Natural killer cell (primary cell): Measurements from ENCODE around the gene KSR1. TPM values are rescaled to one million over a fixed set of nuclear protein-coding genes. Genes with fewer than 3 reads are reported as not detected.
A peak's percentile ranks its signal among the peaks of the same experiment; 100 is the strongest.

Source experiments
- ATAC-seq, 3 donors: fragments of 150-1000 bp in 2 of 3; fragments of 200-7000 bp in 1 of 3; cut with Tn5 transposase; 1 replicate in 1 of 3; 2 replicates in 2 of 3; pipeline ENCODE4 v1.10.0; 2021; ENCODE audit warnings: mild to moderate bottlenecking in 2 of 3, moderate library complexity in 2 of 3
- DNase-seq, 2 donors: peaks; one replicate each; pipeline versions ENCODE4 v3.0.0 to v3.0.0-alpha.2; 2013 to 2021; ENCODE audit warnings: mixed read lengths in 1 of 2
- H3K27ac ChIP-seq: one replicate; pipeline ENCODE4 v1.5.1; 2013; ENCODE audit warnings: mild to moderate bottlenecking, low read length
- H3K27me3 ChIP-seq: one replicate; pipeline ENCODE4 v1.6.1; 2013; ENCODE audit warnings: low read length; ENCODE audit not compliant: control insufficient read depth, insufficient read depth
- H3K36me3 ChIP-seq: one replicate; pipeline ENCODE4 v1.6.1; 2013; ENCODE audit warnings: low read length; ENCODE audit not compliant: control insufficient read depth, insufficient read depth
- H3K4me1 ChIP-seq: one replicate; pipeline ENCODE4 v1.6.1; 2013; ENCODE audit warnings: low read length; ENCODE audit not compliant: control insufficient read depth, insufficient read depth
- H3K4me3 ChIP-seq: one replicate; pipeline ENCODE4 v1.5.1; 2013; ENCODE audit warnings: low read length
- H3K9me3 ChIP-seq: one replicate; pipeline ENCODE4 v1.6.1; 2013; ENCODE audit warnings: low read length; ENCODE audit not compliant: control insufficient read depth, insufficient read depth
- H3K27ac Mint-ChIP-seq, 2 donors: one replicate each; pipeline ENCODE4 v1.8.0; 2022; ENCODE audit warnings: mild to moderate bottlenecking in 2 of 2, mixed read lengths in 2 of 2, moderate library complexity in 1 of 2
- H3K27me3 Mint-ChIP-seq, 2 donors: one replicate each; pipeline ENCODE4 v1.8.0; 2022; ENCODE audit warnings: low read depth in 2 of 2, mixed read lengths in 2 of 2
- H3K36me3 Mint-ChIP-seq: one replicate; pipeline ENCODE4 v1.8.0; 2022; ENCODE audit warnings: mixed read lengths
- H3K4me1 Mint-ChIP-seq, 2 donors: one replicate each; pipeline ENCODE4 v1.8.0; 2022; ENCODE audit warnings: mixed read lengths in 2 of 2
- H3K4me3 Mint-ChIP-seq: one replicate; pipeline ENCODE4 v1.8.0; 2022; ENCODE audit warnings: mild to moderate bottlenecking, moderate library complexity, mixed read lengths
- H3K9me3 Mint-ChIP-seq, 2 donors: one replicate each; pipeline ENCODE4 v1.8.0; 2022; ENCODE audit warnings: mixed read lengths in 2 of 2
- CTCF ChIP-seq: fragments of 200-600 bp; IDR thresholded peaks from one replicate; pipeline ENCODE4 v1.8.0; 2022; ENCODE audit warnings: antibody characterized with exemption
- WGBS: methylation state at CpG from one replicate; pipeline ENCODE4 v1.1.7; 2013; ENCODE audit warnings: missing lambda C conversion rate; ENCODE audit not compliant: insufficient coverage; 5-methylcytosine and 5-hydroxymethylcytosine counted together
- intact Hi-C: fragments of 100-400 bp; cut with micrococcal nuclease; formaldehyde crosslinking; loops from one replicate; pipeline ENCODE4 v1.14.2; 2022
- total RNA-seq, 4 donors: library from RNA; stranded (reverse); fragments of 120-200 nt in 1 of 4; gene quantifications; one replicate each; pipeline versions ENCODE4 v1.2.3 to v1.2.4, GENCODE V29; 2013 to 2022

KSR1 gene
- total RNA-seq, 3 donors from 2014 or later (not counting 1 experiment from before 2014, with no cell fraction given), result 46.4 to 63.1 (median 59.2) TPM

GRCh38 chr17:27616414-27616813, 160.2 kb downstream of the KSR1 start:
- Histone ChIP-seq H3K4me3 (no peak overlapping the region), H3K4me1 (no peaks in the 10 kb centered on the region), H3K27me3 (no peaks in the 10 kb centered on the region), H3K9me3 (no peaks in the 10 kb centered on the region), H3K27ac (no peak overlapping the region), H3K36me3 (peaks cover 37% of the 10 kb centered on the region)
- intact Hi-C loops, result no loop called here
- DNase-seq, result no peak
- peak overlapping the region in 1 of 2 donors; percentile 7 for H3K27ac Mint-ChIP-seq
- no peaks in the 10 kb centered on the region for H3K36me3 Mint-ChIP-seq
- no peaks in the 10 kb centered on the region for H3K9me3 Mint-ChIP-seq
- no peak for TF ChIP-seq CTCF
- no peak overlapping the region for H3K4me3 Mint-ChIP-seq
- 54% methylated on average over 4 of the region's 4 CpGs for WGBS
- H3K27me3 Mint-ChIP-seq, result no peaks in the 10 kb centered on the region
- no peak for ATAC-seq
- H3K4me1 Mint-ChIP-seq, result no peaks in the 10 kb centered on the region

GRCh38 chr17:27618417-27618816, 162.2 kb downstream of the KSR1 start:
- no peak overlapping the region for H3K27ac Mint-ChIP-seq
- no peaks in the 10 kb centered on the region for H3K27me3 Mint-ChIP-seq
- Histone ChIP-seq H3K4me1 (no peaks in the 10 kb centered on the region), H3K4me3 (no peak overlapping the region), H3K9me3 (no peaks in the 10 kb centered on the region), H3K27ac (no peak overlapping the region), H3K36me3 (peaks cover 54% of the 10 kb centered on the region), H3K27me3 (no peaks in the 10 kb centered on the region)
- no peaks in the 10 kb centered on the region for H3K4me1 Mint-ChIP-seq
- no peaks in the 10 kb centered on the region for H3K9me3 Mint-ChIP-seq
- H3K36me3 Mint-ChIP-seq, result no peaks in the 10 kb centered on the region
- TF ChIP-seq CTCF, result no peak
- 98% methylated on average over 8 of the region's 8 CpGs for WGBS
- DNase-seq, result no peak
- no peak overlapping the region for H3K4me3 Mint-ChIP-seq
- ATAC-seq, result no peak
- intact Hi-C loops, result no loop called here

- Histone ChIP-seq H3K4me1 (no peaks in the 10 kb centered on the region), H3K9me3 (no peaks in the 10 kb centered on the region), H3K27ac (no peak overlapping the region), H3K36me3 (peaks cover 55% of the 10 kb centered on the region), H3K4me3 (no peak overlapping the region), H3K27me3 (no peaks in the 10 kb centered on the region)
- ATAC-seq, result no peak
- 72% methylated on average over 9 of the region's 9 CpGs for WGBS
- no peak for DNase-seq
- Mint-ChIP-seq H3K27ac (no peak overlapping the region), H3K36me3 (no peaks in the 10 kb centered on the region), H3K9me3 (no peaks in the 10 kb centered on the region), H3K27me3 (no peaks in the 10 kb centered on the region), H3K4me1 (no peaks in the 10 kb centered on the region), H3K4me3 (no peak overlapping the region)
- TF ChIP-seq CTCF, result no peak
- intact Hi-C loops, result no loop called here
These were observed 164.5 kb downstream of the KSR1 start for GRCh38 chr17:27620721-27621120.

- WGBS, result 91% methylated on average over 4 of the region's 4 CpGs
- DNase-seq (no peak), ATAC-seq (no peak)
- TF ChIP-seq CTCF, result no peak
- Histone ChIP-seq H3K27ac (no peak overlapping the region), H3K4me3 (no peak overlapping the region), H3K9me3 (no peaks in the 10 kb centered on the region), H3K36me3 (peaks cover 55% of the 10 kb centered on the region), H3K4me1 (no peaks in the 10 kb centered on the region), H3K27me3 (no peaks in the 10 kb centered on the region)
- Mint-ChIP-seq H3K27ac (no peak overlapping the region), H3K4me3 (no peak overlapping the region), H3K36me3 (no peaks in the 10 kb centered on the region), H3K9me3 (no peaks in the 10 kb centered on the region), H3K27me3 (no peaks in the 10 kb centered on the region), H3K4me1 (no peaks in the 10 kb centered on the region)
- intact Hi-C loops, result no loop called here
These were observed 165.3 kb downstream of the KSR1 start for GRCh38 chr17:27621536-27621935.
